CD4-positive, alpha-beta T cell (primary cell): ENCODE measurements around the gene UGT1A6. TPM values are rescaled to one million over a fixed set of nuclear protein-coding genes. Genes with fewer than 3 reads are reported as not detected.

ENCODE experiments used
- ATAC-seq: fragments of 200-7000 bp; cut with Tn5 transposase; one replicate; pipeline ENCODE4 v1.10.0; 2022; ENCODE audit warnings: mild to moderate bottlenecking; ENCODE audit not compliant: poor library complexity
- CTCF ChIA-PET: fragments of 350-600 bp; sonication (Branson Sonifier 250); formaldehyde crosslinking; loops from one replicate; lab custom pipeline; 2021; ENCODE audit warnings: antibody characterized with exemption, inconsistent platforms; lab: Charles Lee
- POLR2A ChIA-PET: fragments of 350-600 bp; sonication (Branson Sonifier 250); formaldehyde crosslinking; loops from one replicate; lab custom pipeline; 2021; ENCODE audit warnings: antibody characterized with exemption, inconsistent platforms; lab: Charles Lee
- DNase-seq, 14 experiments: peaks; one replicate each; pipeline ENCODE4 v3.0.0-alpha.2; 2013 to 2020; ENCODE audit warnings: mixed read lengths in 2 of 14
- H3K27ac ChIP-seq, 2 donors: one replicate each; pipeline versions ENCODE4 v1.5.1 to v1.7.0; 2013; ENCODE audit warnings: low read length in 2 of 2, low read depth in 1 of 2, mild to moderate bottlenecking in 1 of 2
- H3K27me3 ChIP-seq, 2 experiments: 1 replicate in 1 of 2; 2 replicates in 1 of 2; pipeline versions ENCODE4 v1.6.1 to v1.7.0; 2013; ENCODE audit warnings: low read length in 2 of 2, control low read depth in 1 of 2, mild to moderate bottlenecking in 1 of 2, moderate library complexity in 1 of 2; ENCODE audit not compliant: insufficient read depth in 2 of 2, control insufficient read depth in 1 of 2
- H3K36me3 ChIP-seq: one replicate; pipeline ENCODE4 v1.6.1; 2013; ENCODE audit warnings: low read length, control low read depth; ENCODE audit not compliant: insufficient read depth
- H3K4me1 ChIP-seq: one replicate; pipeline ENCODE4 v1.6.1; 2013; ENCODE audit warnings: low read length, control low read depth; ENCODE audit not compliant: insufficient read depth
- H3K4me3 ChIP-seq: one replicate; pipeline ENCODE4 v1.5.1; 2013; ENCODE audit warnings: mild to moderate bottlenecking, low read length, moderate library complexity
- H3K9me3 ChIP-seq, 2 experiments: 1 replicate in 1 of 2; 2 replicates in 1 of 2; pipeline versions ENCODE4 v1.6.1 to v1.7.0; 2013; ENCODE audit warnings: low read length in 2 of 2, mild to moderate bottlenecking in 2 of 2, control low read depth in 1 of 2, moderate library complexity in 1 of 2; ENCODE audit not compliant: control insufficient read depth in 1 of 2, insufficient read depth in 1 of 2
- H3K27ac Mint-ChIP-seq: one replicate; pipeline ENCODE4 v1.8.0; 2020; ENCODE audit warnings: mixed read lengths
- H3K27me3 Mint-ChIP-seq: one replicate; pipeline ENCODE4 v1.8.0; 2021; ENCODE audit warnings: mixed read lengths
- H3K36me3 Mint-ChIP-seq: one replicate; pipeline ENCODE4 v1.8.0; 2021; ENCODE audit warnings: low read depth, mixed read lengths
- H3K4me1 Mint-ChIP-seq: one replicate; pipeline ENCODE4 v1.8.0; 2021; ENCODE audit warnings: low read depth, mixed read lengths
- H3K4me3 Mint-ChIP-seq: one replicate; pipeline ENCODE4 v1.8.0; 2020; ENCODE audit warnings: mild to moderate bottlenecking, mixed read lengths
- H3K9me3 Mint-ChIP-seq: one replicate; pipeline ENCODE4 v1.8.0; 2020; ENCODE audit warnings: mixed read lengths
- intact Hi-C, 2 experiments: fragments of 100-400 bp; cut with DNase I in 1 of 2; cut with micrococcal nuclease in 1 of 2; formaldehyde crosslinking; loops; one replicate each; pipeline versions ENCODE4 v1.15.1 to v1.9.0; 2023 to 2025; cut with DNase I, micrococcal nuclease
- total RNA-seq, 174 experiments: library from RNA in 2 of 174; stranded (reverse) in 2 of 174; gene quantifications; one replicate each; pipeline ENCODE4 v1.2.3 and lab custom pipeline; 2021 to 2026
- TF ChIP-seq, protein P1 (sequence below): fragments of 200-600 bp; IDR thresholded peaks from one replicate; pipeline ENCODE4 v1.8.0; 2022; ENCODE audit warnings: antibody characterized with exemption, mild to moderate bottlenecking

UGT1A6 gene
- total RNA-seq, 2 experiments from 2014 or later: not detected

- Mint-ChIP-seq H3K4me1 (no peaks in the 10 kb centered on the region), H3K4me3 (no peak overlapping the region), H3K27ac (no peak overlapping the region), H3K36me3 (no peaks in the 10 kb centered on the region), H3K9me3 (peaks cover 4% of the 10 kb centered on the region), H3K27me3 (peaks cover 15% of the 10 kb centered on the region)
- DNase-seq: no peak
- CTCF ChIA-PET: no interaction called here
- intact Hi-C loops: no loop called here
- TF ChIP-seq, protein P1, sequence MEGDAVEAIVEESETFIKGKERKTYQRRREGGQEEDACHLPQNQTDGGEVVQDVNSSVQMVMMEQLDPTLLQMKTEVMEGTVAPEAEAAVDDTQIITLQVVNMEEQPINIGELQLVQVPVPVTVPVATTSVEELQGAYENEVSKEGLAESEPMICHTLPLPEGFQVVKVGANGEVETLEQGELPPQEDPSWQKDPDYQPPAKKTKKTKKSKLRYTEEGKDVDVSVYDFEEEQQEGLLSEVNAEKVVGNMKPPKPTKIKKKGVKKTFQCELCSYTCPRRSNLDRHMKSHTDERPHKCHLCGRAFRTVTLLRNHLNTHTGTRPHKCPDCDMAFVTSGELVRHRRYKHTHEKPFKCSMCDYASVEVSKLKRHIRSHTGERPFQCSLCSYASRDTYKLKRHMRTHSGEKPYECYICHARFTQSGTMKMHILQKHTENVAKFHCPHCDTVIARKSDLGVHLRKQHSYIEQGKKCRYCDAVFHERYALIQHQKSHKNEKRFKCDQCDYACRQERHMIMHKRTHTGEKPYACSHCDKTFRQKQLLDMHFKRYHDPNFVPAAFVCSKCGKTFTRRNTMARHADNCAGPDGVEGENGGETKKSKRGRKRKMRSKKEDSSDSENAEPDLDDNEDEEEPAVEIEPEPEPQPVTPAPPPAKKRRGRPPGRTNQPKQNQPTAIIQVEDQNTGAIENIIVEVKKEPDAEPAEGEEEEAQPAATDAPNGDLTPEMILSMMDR: no peak
- no peak for ATAC-seq
- Histone ChIP-seq H3K27me3 (peaks cover 3 to 12% of the 10 kb centered on the region in 2 experiments), H3K27ac (no peak overlapping the region), H3K9me3 (no peaks in the 10 kb centered on the region), H3K4me1 (no peaks in the 10 kb centered on the region), H3K36me3 (no peaks in the 10 kb centered on the region), H3K4me3 (no peak overlapping the region)
- POLR2A ChIA-PET: no interaction called here
Observed at GRCh38 chr2:233803994-233804393, 111.3 kb downstream of the UGT1A6 start.

DNA sequence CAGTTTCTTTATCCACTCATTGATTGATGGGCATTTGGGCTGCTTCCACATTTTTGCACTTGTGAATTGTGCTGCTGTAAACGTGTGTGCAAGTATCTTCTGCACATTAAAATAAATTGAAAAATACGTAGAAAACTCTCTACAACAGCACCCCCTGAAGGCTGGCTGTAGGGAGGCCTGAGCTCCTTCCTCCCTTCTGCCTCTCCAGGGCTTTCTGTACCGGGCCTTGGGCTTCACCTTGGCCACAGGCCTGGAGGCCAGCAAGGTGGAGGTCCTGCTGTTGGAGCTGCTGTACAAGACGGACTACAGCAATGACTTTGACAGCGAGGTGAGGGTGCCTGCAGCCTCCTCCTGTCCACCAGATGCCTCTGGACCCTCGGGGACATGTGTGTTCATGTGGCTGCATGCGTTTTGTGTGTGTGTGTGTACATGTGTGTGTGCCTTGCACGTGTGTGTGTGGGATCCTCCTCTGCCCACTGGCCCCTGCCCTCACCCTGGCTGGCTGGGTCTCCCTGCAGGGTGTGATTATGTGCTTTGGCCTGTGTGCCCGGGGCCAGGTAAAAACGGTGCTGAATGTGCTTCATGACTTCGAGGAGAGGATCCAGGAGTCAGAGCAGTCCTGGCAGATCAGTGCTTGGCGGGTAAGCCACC lies 114.7 kb downstream of the UGT1A6 start:
- ChIA-PET CTCF (no interaction called here), POLR2A (no interaction called here)
- no peak overlapping the region for H3K27ac Mint-ChIP-seq
- no peaks in the 10 kb centered on the region for H3K4me1 Mint-ChIP-seq
- peaks cover 8 to 12% of the 10 kb centered on the region in 2 experiments for H3K27me3 ChIP-seq
- H3K27me3 Mint-ChIP-seq: peaks cover 24% of the 10 kb centered on the region
- H3K36me3 ChIP-seq: no peaks in the 10 kb centered on the region
- H3K9me3 Mint-ChIP-seq: no peaks in the 10 kb centered on the region
- no peak overlapping the region for H3K27ac ChIP-seq
- DNase-seq (peak in 1 of 14 experiments; percentile 2), ATAC-seq (no peak)
- H3K36me3 Mint-ChIP-seq: no peaks in the 10 kb centered on the region
- intact Hi-C loops: no loop called here
- H3K4me1 ChIP-seq: no peaks in the 10 kb centered on the region
- H3K4me3 Mint-ChIP-seq: no peak overlapping the region
- H3K4me3 ChIP-seq: no peak overlapping the region
- H3K9me3 ChIP-seq: peaks cover 0 to 5% of the 10 kb centered on the region in 2 experiments
- TF ChIP-seq, protein P1: no peak

GRCh38 chr2:233807966-233808935 lies 115.6 kb downstream of the UGT1A6 start:
- Mint-ChIP-seq H3K27ac (no peak overlapping the region), H3K4me3 (no peak overlapping the region), H3K27me3 (peaks cover 20% of the 10 kb centered on the region), H3K9me3 (no peaks in the 10 kb centered on the region), H3K4me1 (no peaks in the 10 kb centered on the region), H3K36me3 (no peaks in the 10 kb centered on the region)
- ATAC-seq (no peak), DNase-seq (peak in 2 of 14 experiments; percentile 2 to 12)
- Histone ChIP-seq H3K9me3 (peaks cover 0 to 5% of the 10 kb centered on the region in 2 experiments), H3K27me3 (peaks cover 8 to 12% of the 10 kb centered on the region in 2 experiments), H3K36me3 (no peaks in the 10 kb centered on the region), H3K4me3 (no peak overlapping the region), H3K27ac (no peak overlapping the region), H3K4me1 (no peaks in the 10 kb centered on the region)
- TF ChIP-seq, protein P1: no peak
- intact Hi-C loops: no loop called here
- CTCF ChIA-PET: no interaction called here
- POLR2A ChIA-PET: no interaction called here
